Dendritic cell treated with granulocyte-macrophage colony-stimulating factor and Interleukin-4, amounts not matched to agents 40 ng/mL and 50 ng/mL, for 4 days (primary cell): Measurements from ENCODE around the gene DAPK1.
A peak's percentile ranks its signal among the peaks of the same experiment; 100 is the strongest.

Experiments
- H3K27ac Mint-ChIP-seq: one replicate; pipeline ENCODE4 v1.8.0; 2022; ENCODE audit warnings: mild to moderate bottlenecking, mixed read lengths
- H3K27me3 Mint-ChIP-seq: one replicate; pipeline ENCODE4 v1.8.0; 2022; ENCODE audit warnings: mild to moderate bottlenecking, mixed read lengths
- H3K36me3 Mint-ChIP-seq: one replicate; pipeline ENCODE4 v1.8.0; 2022; ENCODE audit warnings: low read depth, mixed read lengths
- H3K4me1 Mint-ChIP-seq: one replicate; pipeline ENCODE4 v1.8.0; 2022; ENCODE audit warnings: low read depth, mixed read lengths
- H3K4me3 Mint-ChIP-seq: one replicate; pipeline ENCODE4 v1.8.0; 2022; ENCODE audit warnings: mild to moderate bottlenecking, moderate library complexity, mixed read lengths
- H3K9me3 Mint-ChIP-seq: one replicate; pipeline ENCODE4 v1.8.0; 2022; ENCODE audit warnings: mixed read lengths
- intact Hi-C: fragments of 100-400 bp; cut with micrococcal nuclease; formaldehyde crosslinking; loops from one replicate; pipeline ENCODE4 v1.15.0; 2022

DAPK1 gene

GRCh38 chr9:87716141-87716540 is 218.5 kb downstream of the DAPK1 start:
- no peak overlapping the region for H3K27ac Mint-ChIP-seq

GRCh38 chr9:87717456-87717855 is 219.8 kb downstream of the DAPK1 start:
- intact Hi-C loops, result no loop called here
- H3K36me3 Mint-ChIP-seq, result no peaks in the 10 kb centered on the region
- no peak overlapping the region for H3K4me3 Mint-ChIP-seq
- H3K4me1 Mint-ChIP-seq, result peaks cover 71% of the 10 kb centered on the region
- peaks cover 15% of the 10 kb centered on the region for H3K27me3 Mint-ChIP-seq
- no peak overlapping the region for H3K27ac Mint-ChIP-seq
- H3K9me3 Mint-ChIP-seq, result no peaks in the 10 kb centered on the region

More at GRCh38 chr9:87716141-87716540, 218.5 kb downstream of the DAPK1 start:
- H3K4me3 Mint-ChIP-seq, result no peak overlapping the region
- peaks cover 9% of the 10 kb centered on the region for H3K27me3 Mint-ChIP-seq
- H3K4me1 Mint-ChIP-seq, result peaks cover 67% of the 10 kb centered on the region
- H3K9me3 Mint-ChIP-seq, result no peaks in the 10 kb centered on the region
- no peaks in the 10 kb centered on the region for H3K36me3 Mint-ChIP-seq
- intact Hi-C loops, result no loop called here

- no peak overlapping the region for H3K4me3 Mint-ChIP-seq
- H3K27me3 Mint-ChIP-seq, result peaks cover 15% of the 10 kb centered on the region
- peaks cover 71% of the 10 kb centered on the region for H3K4me1 Mint-ChIP-seq
- intact Hi-C loops, result no loop called here
- H3K36me3 Mint-ChIP-seq, result no peaks in the 10 kb centered on the region
- H3K27ac Mint-ChIP-seq, result peak overlapping the region; percentile 30
- no peaks in the 10 kb centered on the region for H3K9me3 Mint-ChIP-seq
Observed at GRCh38 chr9:87718231-87718630, 220.6 kb downstream of the DAPK1 start.

GRCh38 chr9:87718852-87719612 is 221.4 kb downstream of the DAPK1 start:
- no peaks in the 10 kb centered on the region for H3K9me3 Mint-ChIP-seq
- H3K4me1 Mint-ChIP-seq, result peaks cover 71% of the 10 kb centered on the region
- peaks cover 15% of the 10 kb centered on the region for H3K27me3 Mint-ChIP-seq
- intact Hi-C loops, result no loop called here
- no peak overlapping the region for H3K4me3 Mint-ChIP-seq
- no peaks in the 10 kb centered on the region for H3K36me3 Mint-ChIP-seq
- peak overlapping the region; percentile 30 for H3K27ac Mint-ChIP-seq

GRCh38 chr9:87720173-87720572 is 222.5 kb downstream of the DAPK1 start:
- Mint-ChIP-seq H3K27ac (peak overlapping the region; percentile 86), H3K36me3 (no peaks in the 10 kb centered on the region), H3K4me3 (no peak overlapping the region), H3K4me1 (peaks cover 74% of the 10 kb centered on the region), H3K9me3 (no peaks in the 10 kb centered on the region), H3K27me3 (peaks cover 15% of the 10 kb centered on the region)
- intact Hi-C loops, result loop anchor here (10.0 kb wide), 1 partner anchor 225 kb away; the partner anchor contains the start of gene DAPK1

GRCh38 chr9:87722393-87723088 is 224.9 kb downstream of the DAPK1 start:
- intact Hi-C loops, result loop anchor here (1.0 to 10.0 kb wide), 2 partner anchors 9 to 228 kb away; partner anchors contain the start of gene DAPK1
- Mint-ChIP-seq H3K9me3 (no peaks in the 10 kb centered on the region), H3K36me3 (peaks cover 13% of the 10 kb centered on the region), H3K4me1 (peaks cover 85% of the 10 kb centered on the region), H3K27ac (peak overlapping the region; percentile 86), H3K4me3 (no peak overlapping the region), H3K27me3 (peaks cover 16% of the 10 kb centered on the region)

- peak overlapping the region; percentile 99 for H3K27ac Mint-ChIP-seq
- H3K27me3 Mint-ChIP-seq, result peaks cover 11% of the 10 kb centered on the region
- intact Hi-C loops, result loop anchor here (5.0 to 10.0 kb wide), 2 partner anchors 38 to 231 kb away; partner anchors contain the start of gene DAPK1
- H3K9me3 Mint-ChIP-seq, result no peaks in the 10 kb centered on the region
- H3K4me3 Mint-ChIP-seq, result peak overlapping the region; percentile 97
- H3K36me3 Mint-ChIP-seq, result peaks cover 35% of the 10 kb centered on the region
- peaks cover 76% of the 10 kb centered on the region for H3K4me1 Mint-ChIP-seq
Observed at GRCh38 chr9:87725356-87725899, 227.8 kb downstream of the DAPK1 start.

- peaks cover 12% of the 10 kb centered on the region for H3K27me3 Mint-ChIP-seq
Observed at GRCh38 chr9:87725900-87726709, 228.4 kb downstream of the DAPK1 start, which contains the start of gene CTSL. TSS of gene CTSL (plus strand) at chr9:87726119. CDS start at chr9:87727604, 1,485 bp downstream.

GRCh38 chr9:87729246-87729645 is 231.6 kb downstream of the DAPK1 start:
- peak overlapping the region; percentile 46 for H3K4me3 Mint-ChIP-seq
- H3K4me1 Mint-ChIP-seq, result peaks cover 65% of the 10 kb centered on the region
- H3K27me3 Mint-ChIP-seq, result peaks cover 13% of the 10 kb centered on the region
- intact Hi-C loops, result loop anchor here (5.0 to 10.0 kb wide), 2 partner anchors 42 to 234 kb away; partner anchors contain the start of gene DAPK1
- H3K36me3 Mint-ChIP-seq, result peaks cover 55% of the 10 kb centered on the region
- no peaks in the 10 kb centered on the region for H3K9me3 Mint-ChIP-seq
- H3K27ac Mint-ChIP-seq, result no peak overlapping the region

More at GRCh38 chr9:87725900-87726709, 228.4 kb downstream of the DAPK1 start, which contains the start of gene CTSL:
- intact Hi-C loops, result loop anchor here (1.0 to 10.0 kb wide), 4 partner anchors 13 to 231 kb away; partner anchors contain the start of gene DAPK1
- Mint-ChIP-seq H3K9me3 (no peaks in the 10 kb centered on the region), H3K4me3 (peak within 1 kb of the TSS; percentile 97), H3K4me1 (peaks cover 76% of the 10 kb centered on the region), H3K27ac (peak within 1 kb of the TSS; percentile 99), H3K36me3 (peaks cover 42% of the 10 kb centered on the region)

GRCh38 chr9:87731321-87731720 is 233.7 kb downstream of the DAPK1 start:
- intact Hi-C loops, result no loop called here
- Mint-ChIP-seq H3K27ac (peak overlapping the region; percentile 62), H3K27me3 (peaks cover 16% of the 10 kb centered on the region), H3K9me3 (no peaks in the 10 kb centered on the region), H3K36me3 (peaks cover 48% of the 10 kb centered on the region), H3K4me3 (no peak overlapping the region), H3K4me1 (peaks cover 50% of the 10 kb centered on the region)

- peaks cover 19% of the 10 kb centered on the region for H3K27me3 Mint-ChIP-seq
- no peak overlapping the region for H3K4me3 Mint-ChIP-seq
- intact Hi-C loops, result no loop called here
- H3K9me3 Mint-ChIP-seq, result no peaks in the 10 kb centered on the region
- H3K27ac Mint-ChIP-seq, result no peak overlapping the region
- peaks cover 44% of the 10 kb centered on the region for H3K36me3 Mint-ChIP-seq
- peaks cover 45% of the 10 kb centered on the region for H3K4me1 Mint-ChIP-seq
Observed at GRCh38 chr9:87732344-87732743, 234.7 kb downstream of the DAPK1 start.

GRCh38 chr9:87732756-87733155 is 235.1 kb downstream of the DAPK1 start:
- H3K27ac Mint-ChIP-seq, result peak overlapping the region; percentile 82
- peaks cover 43% of the 10 kb centered on the region for H3K4me1 Mint-ChIP-seq
- no peaks in the 10 kb centered on the region for H3K9me3 Mint-ChIP-seq
- H3K36me3 Mint-ChIP-seq, result peaks cover 41% of the 10 kb centered on the region
- no peak overlapping the region for H3K4me3 Mint-ChIP-seq
- intact Hi-C loops, result no loop called here
- H3K27me3 Mint-ChIP-seq, result peaks cover 19% of the 10 kb centered on the region
